Choroid plexus epithelial cell (primary cell): ENCODE results near the gene MYO1D.

Experiments used
- DNase-seq: peaks from one replicate; pipeline ENCODE4 v3.0.0-alpha.2; 2010; ENCODE audit warnings: low read depth
- H3K4me3 ChIP-seq: 2 replicates; pipeline ENCODE4 v1.5.1; 2011; ENCODE audit warnings: low read depth, mild to moderate bottlenecking, control low read depth, low read length, moderate library complexity
- TF ChIP-seq, protein P1 (sequence below): conservative IDR thresholded peaks from 2 replicates; pipeline ENCODE4 v1.5.1; 2011; ENCODE audit warnings: low read depth, mild to moderate bottlenecking, control low read depth, inconsistent platforms, low read length, moderate library complexity

MYO1D gene

DNA sequence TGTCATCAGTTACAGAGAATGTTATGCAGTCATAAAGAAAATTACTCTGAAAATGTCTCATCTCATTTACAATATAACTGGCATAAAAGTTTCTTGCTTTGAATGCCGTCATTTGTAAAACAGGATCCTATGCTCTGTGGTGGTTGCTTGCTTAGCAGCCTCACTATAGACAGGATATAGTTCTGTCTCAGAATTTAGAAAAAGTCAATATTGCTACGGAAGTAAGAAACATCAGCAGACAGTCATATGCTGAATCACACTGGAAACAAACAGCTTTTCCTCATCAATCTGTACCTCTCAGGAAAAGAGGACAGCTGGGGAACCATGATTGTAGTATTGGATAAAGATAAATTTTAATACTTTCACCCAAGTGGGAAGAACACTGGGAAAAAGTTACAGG lies 105.5 kb downstream of the MYO1D start:
- DNase-seq, result peak; percentile 49
- TF ChIP-seq, protein P1, sequence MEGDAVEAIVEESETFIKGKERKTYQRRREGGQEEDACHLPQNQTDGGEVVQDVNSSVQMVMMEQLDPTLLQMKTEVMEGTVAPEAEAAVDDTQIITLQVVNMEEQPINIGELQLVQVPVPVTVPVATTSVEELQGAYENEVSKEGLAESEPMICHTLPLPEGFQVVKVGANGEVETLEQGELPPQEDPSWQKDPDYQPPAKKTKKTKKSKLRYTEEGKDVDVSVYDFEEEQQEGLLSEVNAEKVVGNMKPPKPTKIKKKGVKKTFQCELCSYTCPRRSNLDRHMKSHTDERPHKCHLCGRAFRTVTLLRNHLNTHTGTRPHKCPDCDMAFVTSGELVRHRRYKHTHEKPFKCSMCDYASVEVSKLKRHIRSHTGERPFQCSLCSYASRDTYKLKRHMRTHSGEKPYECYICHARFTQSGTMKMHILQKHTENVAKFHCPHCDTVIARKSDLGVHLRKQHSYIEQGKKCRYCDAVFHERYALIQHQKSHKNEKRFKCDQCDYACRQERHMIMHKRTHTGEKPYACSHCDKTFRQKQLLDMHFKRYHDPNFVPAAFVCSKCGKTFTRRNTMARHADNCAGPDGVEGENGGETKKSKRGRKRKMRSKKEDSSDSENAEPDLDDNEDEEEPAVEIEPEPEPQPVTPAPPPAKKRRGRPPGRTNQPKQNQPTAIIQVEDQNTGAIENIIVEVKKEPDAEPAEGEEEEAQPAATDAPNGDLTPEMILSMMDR, result no peak
- H3K4me3 ChIP-seq, result no peak overlapping the region

DNA sequence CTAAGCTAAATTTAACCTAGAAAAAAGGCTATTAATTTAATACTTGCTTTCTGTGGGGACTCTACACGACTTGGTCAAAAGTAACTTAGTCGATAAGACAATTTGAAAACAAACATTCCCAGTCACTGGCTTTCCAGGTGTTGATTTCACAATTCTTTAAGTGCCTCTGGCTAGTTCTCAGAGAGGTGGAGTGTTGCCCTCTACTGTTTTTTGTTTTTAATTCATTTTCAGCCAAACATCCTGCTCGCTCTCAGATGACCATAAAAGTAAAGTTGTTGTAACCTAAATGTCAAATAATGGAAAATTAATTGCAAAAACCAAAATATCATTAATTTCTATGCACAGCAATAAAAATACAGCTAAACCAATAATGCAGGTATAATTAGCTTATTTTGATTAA lies 107.1 kb downstream of the MYO1D start:
- no peak overlapping the region for H3K4me3 ChIP-seq
- peak; percentile 22 for DNase-seq
- TF ChIP-seq, protein P1, result peak; percentile 21

DNA sequence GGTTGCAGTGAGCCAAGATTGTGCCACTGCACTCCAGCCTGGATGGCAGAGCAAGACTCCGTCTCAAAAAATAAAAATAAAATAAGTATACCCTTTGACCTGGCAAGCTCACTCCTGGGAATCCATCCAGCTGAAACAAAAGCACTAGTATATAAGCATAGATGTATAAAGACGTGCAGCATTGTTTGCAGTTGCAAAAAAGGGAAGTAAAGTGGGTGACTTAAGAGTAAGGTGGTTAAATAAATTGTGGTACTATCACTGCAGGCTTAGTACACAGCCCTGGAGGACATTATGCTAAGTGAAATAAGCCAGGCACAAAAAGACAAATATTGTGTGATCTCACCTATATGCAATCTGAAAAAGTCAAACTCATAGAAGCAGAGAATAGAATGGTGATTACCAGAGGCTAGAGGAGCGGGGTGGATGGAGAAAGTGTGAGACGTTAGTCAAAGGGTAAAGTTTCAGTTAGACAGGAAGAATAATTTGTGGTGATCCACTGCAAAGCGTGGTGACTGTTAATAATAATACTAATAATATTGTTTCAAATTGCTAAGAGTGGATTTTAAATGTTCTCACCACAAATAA lies 113.0 kb downstream of the MYO1D start:
- DNase-seq, result no peak
- TF ChIP-seq, protein P1, result no peak
- H3K4me3 ChIP-seq, result no peak overlapping the region

DNA sequence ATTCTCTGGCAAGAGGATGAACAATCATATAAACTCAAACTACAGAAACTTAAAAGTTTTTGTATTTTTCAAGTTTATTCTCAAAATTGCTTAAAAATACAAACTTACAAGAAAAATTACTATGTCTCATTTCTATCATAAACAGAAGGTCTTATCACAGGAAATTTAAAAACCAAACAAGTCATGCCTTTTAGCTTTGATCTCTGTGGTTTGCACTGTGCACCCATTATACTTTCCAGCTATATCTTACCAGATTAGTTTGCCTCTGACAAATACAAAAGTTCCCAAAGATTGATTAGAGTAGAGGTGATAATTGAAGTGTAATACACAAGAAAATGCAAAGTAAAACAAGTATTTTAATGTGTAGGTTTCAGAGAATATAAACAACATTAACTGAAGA lies 117.4 kb downstream of the MYO1D start:
- TF ChIP-seq, protein P1, result no peak
- DNase-seq, result no peak

DNA sequence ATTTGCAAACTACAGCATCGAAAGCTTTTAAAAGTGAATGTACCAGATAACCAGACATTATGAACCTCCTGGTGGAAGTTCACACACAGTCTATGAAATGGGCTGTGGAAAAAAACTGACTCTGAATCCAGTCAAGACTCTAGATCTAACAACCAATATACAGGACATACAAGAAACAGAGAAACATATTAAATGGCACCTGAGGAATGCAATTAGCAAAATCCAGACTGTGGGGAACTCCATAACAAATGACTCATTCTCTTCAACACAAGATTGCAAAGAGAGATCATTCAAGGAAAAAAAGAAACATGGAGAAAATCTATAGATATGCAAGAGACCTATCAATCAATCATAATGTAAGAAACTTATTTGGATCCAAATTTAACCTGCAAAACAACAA lies 119.0 kb downstream of the MYO1D start:
- no peak overlapping the region for H3K4me3 ChIP-seq
- TF ChIP-seq, protein P1, result no peak
- DNase-seq, result peak; percentile 28

More for the DNA sequence above, 117.4 kb downstream of the MYO1D start:
- no peak overlapping the region for H3K4me3 ChIP-seq

DNA sequence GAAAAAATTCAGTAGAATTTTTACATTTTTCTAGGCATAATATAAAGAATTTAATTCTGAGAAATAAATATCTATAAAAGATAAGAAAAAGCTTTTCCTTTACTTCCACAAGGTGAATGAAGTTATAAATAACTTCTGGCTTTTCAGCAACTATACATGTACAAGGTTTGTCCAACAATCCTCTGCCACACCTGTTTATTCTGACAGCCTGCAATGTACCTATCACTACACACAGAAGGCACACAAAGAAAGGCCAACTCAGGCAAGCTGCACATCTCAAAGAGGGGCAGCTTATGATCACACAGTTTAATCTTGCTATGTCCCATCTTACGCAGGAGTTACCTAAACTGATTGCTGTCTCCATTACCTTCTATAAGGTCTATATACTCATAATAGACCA lies 120.2 kb downstream of the MYO1D start:
- no peak for DNase-seq
- TF ChIP-seq, protein P1, result no peak
- H3K4me3 ChIP-seq, result no peak overlapping the region

DNA sequence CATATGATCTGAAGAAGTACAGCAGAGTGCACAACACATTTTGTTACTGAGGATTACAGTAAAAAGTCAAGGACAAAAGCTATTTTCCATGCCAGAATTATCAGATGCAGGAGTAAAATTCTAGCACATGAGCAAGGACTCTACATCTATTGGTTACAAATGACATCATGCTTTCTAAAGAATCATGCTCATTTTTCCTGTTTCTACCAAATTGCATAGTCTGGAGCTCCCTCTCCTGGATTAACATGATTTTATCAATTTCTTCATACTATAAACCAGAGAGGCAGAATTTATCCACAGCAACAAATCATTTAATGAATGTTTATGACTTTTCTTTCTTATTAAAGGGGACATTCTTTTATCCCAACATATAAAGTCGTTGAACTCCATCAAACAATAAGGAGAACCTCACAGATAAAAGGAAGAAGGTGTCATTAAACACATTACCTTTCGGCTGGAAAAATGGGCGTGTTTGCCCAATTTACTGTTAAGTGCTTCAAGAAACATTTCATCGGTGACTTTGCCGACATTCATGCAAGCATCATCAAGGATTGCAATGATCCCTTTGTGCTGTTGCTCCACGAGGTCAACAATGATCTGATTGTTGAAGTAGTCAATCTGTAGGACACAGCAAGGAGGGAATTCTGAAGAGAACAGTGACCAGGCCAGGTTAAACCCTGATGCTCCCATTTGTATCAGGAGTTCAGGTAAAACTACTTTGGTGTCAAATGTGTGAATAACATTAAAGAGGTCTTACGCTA lies 121.7 kb downstream of the MYO1D start:
- H3K4me3 ChIP-seq, result no peak overlapping the region
- peak; percentile 90 for DNase-seq
- TF ChIP-seq, protein P1, result peak; percentile 52
